Kidney epithelial cell (primary cell): ENCODE results near the gene C1QC. TPM values are rescaled to one million over a fixed set of nuclear protein-coding genes. Genes with fewer than 3 reads are reported as not detected.

ENCODE experiments used
- DNase-seq: peaks from one replicate; pipeline ENCODE4 v3.0.0-alpha.2; 2010; ENCODE audit warnings: low read depth
- H3K27me3 ChIP-seq: 2 replicates; pipeline ENCODE4 v1.6.0; 2011; ENCODE audit warnings: low read length; ENCODE audit not compliant: control insufficient read depth, insufficient read depth
- H3K36me3 ChIP-seq: 2 replicates; pipeline ENCODE4 v1.5.1; 2011; ENCODE audit warnings: low read length; ENCODE audit not compliant: control insufficient read depth, insufficient read depth
- H3K4me3 ChIP-seq: 2 replicates; pipeline ENCODE4 v1.5.1; 2011; ENCODE audit warnings: low read depth, mild to moderate bottlenecking, control low read depth, low read length
- total RNA-seq: library from RNA; depleted of rRNA; stranded (reverse); fragments of >200 nt; gene quantifications from 2 replicates; pipeline ENCODE4 v1.2.3, GENCODE V29; 2015
- TF ChIP-seq, protein P1 (sequence below): IDR thresholded peaks from 2 replicates; pipeline ENCODE4 v1.5.1; 2011; ENCODE audit warnings: mild to moderate bottlenecking, moderate library complexity, low read length, control low read depth, inconsistent platforms; ENCODE audit not compliant: insufficient read depth, poor library complexity, severe bottlenecking

C1QC gene
- total RNA-seq, 1 donor from 2014 or later, result 0.58 TPM

DNA sequence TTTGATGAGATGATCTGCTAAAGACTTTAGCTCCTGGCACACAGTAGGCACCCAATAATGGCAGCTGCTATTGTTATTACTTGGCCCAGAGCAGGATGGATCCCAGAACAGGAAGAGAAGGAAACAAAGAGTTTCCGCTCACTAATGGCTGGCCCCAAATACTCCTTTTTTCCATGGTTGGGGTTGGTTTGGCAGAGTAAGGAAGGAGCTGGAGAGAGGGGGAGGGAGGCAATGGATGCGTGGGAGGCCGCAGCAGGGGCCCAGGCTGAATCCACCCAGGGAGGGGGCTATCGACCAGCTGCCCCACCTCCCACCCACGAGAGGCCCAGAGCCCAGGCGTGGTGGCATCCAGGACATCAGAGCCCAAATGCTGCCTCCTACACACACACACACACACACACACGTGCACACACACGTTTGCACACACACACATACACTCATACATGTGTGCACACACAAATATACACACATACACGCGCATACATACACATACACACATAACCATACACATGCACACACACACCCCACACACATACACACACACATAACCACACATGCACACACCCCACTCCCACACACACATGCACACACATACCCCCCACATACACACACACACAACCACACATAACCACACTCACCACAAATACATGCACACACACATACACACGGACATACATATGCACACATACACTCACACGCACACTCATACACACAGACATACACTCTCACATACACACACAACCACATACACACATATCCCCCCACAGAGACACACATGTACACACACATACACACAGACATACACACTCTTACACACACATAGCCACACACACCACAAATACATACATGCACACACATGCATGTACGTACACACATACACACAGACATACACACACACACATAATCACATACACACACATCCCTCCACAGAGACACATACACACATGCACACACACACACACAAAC, 34.8 kb downstream of the C1QC start:
- no peak for DNase-seq
- Histone ChIP-seq H3K27me3 (peaks cover 4% of the 10 kb centered on the region), H3K4me3 (no peak overlapping the region), H3K36me3 (no peaks in the 10 kb centered on the region)
- TF ChIP-seq, protein P1, sequence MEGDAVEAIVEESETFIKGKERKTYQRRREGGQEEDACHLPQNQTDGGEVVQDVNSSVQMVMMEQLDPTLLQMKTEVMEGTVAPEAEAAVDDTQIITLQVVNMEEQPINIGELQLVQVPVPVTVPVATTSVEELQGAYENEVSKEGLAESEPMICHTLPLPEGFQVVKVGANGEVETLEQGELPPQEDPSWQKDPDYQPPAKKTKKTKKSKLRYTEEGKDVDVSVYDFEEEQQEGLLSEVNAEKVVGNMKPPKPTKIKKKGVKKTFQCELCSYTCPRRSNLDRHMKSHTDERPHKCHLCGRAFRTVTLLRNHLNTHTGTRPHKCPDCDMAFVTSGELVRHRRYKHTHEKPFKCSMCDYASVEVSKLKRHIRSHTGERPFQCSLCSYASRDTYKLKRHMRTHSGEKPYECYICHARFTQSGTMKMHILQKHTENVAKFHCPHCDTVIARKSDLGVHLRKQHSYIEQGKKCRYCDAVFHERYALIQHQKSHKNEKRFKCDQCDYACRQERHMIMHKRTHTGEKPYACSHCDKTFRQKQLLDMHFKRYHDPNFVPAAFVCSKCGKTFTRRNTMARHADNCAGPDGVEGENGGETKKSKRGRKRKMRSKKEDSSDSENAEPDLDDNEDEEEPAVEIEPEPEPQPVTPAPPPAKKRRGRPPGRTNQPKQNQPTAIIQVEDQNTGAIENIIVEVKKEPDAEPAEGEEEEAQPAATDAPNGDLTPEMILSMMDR, result no peak

DNA sequence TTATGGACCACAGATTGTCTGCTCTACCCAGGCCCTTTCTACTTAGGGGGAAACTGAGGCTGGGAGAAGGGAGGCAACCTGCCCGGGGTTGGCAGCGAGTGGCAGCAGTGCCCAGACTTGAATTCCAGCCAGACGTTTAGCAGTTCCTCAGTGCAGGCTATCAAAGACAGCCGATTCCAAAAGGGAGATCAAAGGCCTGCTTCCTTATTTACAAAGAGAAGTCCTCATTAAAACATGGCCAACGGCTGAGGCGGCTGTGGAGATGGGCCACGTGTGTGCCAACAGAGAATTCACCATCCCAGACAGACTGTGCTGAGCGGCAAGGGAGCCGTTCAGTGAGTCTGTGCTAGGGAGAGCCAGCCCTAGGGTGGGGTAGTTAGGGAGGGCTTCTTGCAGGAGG, 37.3 kb downstream of the C1QC start:
- Histone ChIP-seq H3K27me3 (no peaks in the 10 kb centered on the region), H3K4me3 (no peak overlapping the region), H3K36me3 (no peaks in the 10 kb centered on the region)
- no peak for DNase-seq
- TF ChIP-seq, protein P1, result no peak

DNA sequence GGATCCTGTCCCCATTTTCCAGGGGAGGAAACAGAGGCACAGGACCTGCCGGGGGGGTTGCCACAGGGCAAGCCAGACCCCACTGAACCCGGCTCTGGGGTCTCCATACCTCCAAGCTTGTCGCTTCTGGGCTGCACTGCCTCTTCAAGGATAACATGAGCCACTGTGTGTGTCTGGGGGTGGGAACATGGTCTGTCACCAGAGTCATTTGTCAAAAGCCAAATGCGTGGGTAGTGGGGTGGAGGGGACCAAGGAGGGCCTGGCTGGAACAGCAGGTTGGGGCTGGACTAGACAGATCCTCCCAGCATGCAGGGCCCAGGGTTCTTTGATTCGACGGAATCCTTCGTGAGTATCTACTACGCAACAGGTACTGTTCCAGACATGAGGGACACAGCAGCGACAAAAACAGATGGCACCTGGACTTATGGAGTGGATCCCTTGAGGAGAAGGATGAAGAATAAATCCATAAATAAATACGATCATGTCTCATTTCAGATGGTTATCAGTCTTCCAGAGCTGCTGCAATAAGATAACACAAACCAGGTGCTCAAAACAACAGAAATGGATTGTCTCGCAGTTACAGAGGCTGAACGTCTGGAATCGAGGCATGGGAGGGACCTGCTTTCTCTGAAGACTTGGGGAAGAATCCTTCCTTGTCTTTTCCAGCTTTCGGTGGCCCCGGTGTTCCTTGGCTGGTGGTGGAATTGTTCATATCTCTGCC, 38.3 kb downstream of the C1QC start:
- Histone ChIP-seq H3K27me3 (no peaks in the 10 kb centered on the region), H3K4me3 (no peak overlapping the region), H3K36me3 (no peaks in the 10 kb centered on the region)
- DNase-seq, result no peak
- TF ChIP-seq, protein P1, result no peak

DNA sequence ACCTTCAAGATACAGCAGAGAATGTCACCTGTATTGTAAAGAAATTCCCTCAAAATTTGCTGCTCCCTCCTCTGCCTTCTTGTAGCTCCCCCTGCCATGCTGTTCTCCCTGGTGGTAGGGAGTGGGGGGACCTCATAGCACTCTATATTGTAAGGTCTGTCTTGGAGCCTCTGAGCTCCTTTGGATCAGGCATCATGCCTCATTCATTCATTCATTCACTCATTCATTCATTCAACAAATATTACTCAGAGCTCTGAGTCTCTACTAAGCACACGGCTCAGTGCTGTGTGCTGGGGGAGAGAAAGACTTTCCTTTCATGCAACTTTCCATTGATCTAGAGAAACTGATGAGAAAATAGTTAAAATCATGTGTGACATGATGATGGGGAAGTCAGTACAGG, 40.1 kb downstream of the C1QC start:
- DNase-seq, result no peak
- Histone ChIP-seq H3K4me3 (no peak overlapping the region), H3K36me3 (no peaks in the 10 kb centered on the region), H3K27me3 (no peaks in the 10 kb centered on the region)
- TF ChIP-seq, protein P1, result no peak

DNA sequence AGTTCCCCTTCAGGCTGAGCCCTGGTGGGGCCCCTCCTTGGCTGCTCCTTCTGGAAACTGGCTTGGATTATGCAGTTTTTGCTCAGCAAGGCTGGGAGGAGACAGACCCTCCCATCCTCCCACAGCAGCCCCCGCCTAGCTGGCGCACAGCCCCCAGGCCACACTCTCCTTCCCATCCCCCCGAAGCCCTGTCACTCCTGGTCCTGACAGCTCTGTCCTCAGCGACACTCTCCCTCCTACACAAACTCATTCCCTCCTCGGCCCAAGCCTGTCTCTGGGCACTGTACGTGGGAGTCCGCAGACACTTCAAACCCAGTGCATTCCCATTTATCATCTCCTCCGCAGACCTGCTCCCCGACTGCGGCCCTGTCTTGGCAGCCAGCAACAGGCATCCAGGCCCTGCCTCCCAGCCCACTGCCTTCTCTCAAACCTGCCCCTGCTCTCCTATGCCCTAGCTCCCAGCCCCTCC, 42.2 kb downstream of the C1QC start:
- Histone ChIP-seq H3K27me3 (no peaks in the 10 kb centered on the region), H3K4me3 (no peak overlapping the region), H3K36me3 (no peaks in the 10 kb centered on the region)
- DNase-seq, result no peak
- TF ChIP-seq, protein P1, result no peak
